Measurements from ENCODE around the gene RAP1GAP.

RAP1GAP gene

GRCh38 chr1:21659099-21659923 lies 9.8 kb downstream of the RAP1GAP start:
- peak overlapping the region; percentile 51 for H3K27ac ChIP-seq
- peak; percentile 94 for TF ChIP-seq CTCF (conservative IDR thresholded peaks at IDR 0.05)

GRCh38 chr1:21657456-21658190 lies 11.5 kb downstream of the RAP1GAP start:
- peak overlapping the region; percentile 35; the same call in 1 of the 2 replicates for H3K27ac ChIP-seq
- no peak for TF ChIP-seq CTCF (conservative IDR thresholded peaks at IDR 0.05)

- TF ChIP-seq CTCF (conservative IDR thresholded peaks at IDR 0.05): peak; percentile 2; the same call in 1 of the 2 replicates
- peak overlapping the region; percentile 35; the same call in 1 of the 2 replicates for H3K27ac ChIP-seq
These were observed 13.4 kb downstream of the RAP1GAP start for GRCh38 chr1:21655748-21656147.

GRCh38 chr1:21655259-21655658 lies 13.9 kb downstream of the RAP1GAP start:
- no peak for TF ChIP-seq CTCF (conservative IDR thresholded peaks at IDR 0.05)
- no peak overlapping the region; the same call in 1 of the 2 replicates for H3K27ac ChIP-seq

- no peak overlapping the region for H3K27ac ChIP-seq
- no peak for TF ChIP-seq CTCF (conservative IDR thresholded peaks at IDR 0.05)
These were observed 14.9 kb downstream of the RAP1GAP start for GRCh38 chr1:21654209-21654608.

GRCh38 chr1:21653744-21654100 lies 15.4 kb downstream of the RAP1GAP start:
- peak overlapping the region; percentile 78 for H3K27ac ChIP-seq
- TF ChIP-seq CTCF (conservative IDR thresholded peaks at IDR 0.05): no peak

GRCh38 chr1:21652937-21653743 lies 16.0 kb downstream of the RAP1GAP start:
- H3K27ac ChIP-seq: peak overlapping the region; percentile 78
- TF ChIP-seq CTCF (conservative IDR thresholded peaks at IDR 0.05): no peak
